ENCODE results near the gene RMRP. TPM values are rescaled to one million over a fixed set of nuclear protein-coding genes. Genes with fewer than 3 reads are reported as not detected.
"Not testable (repeated sequence)": the region's sequence is repeated elsewhere in the genome, so short reads cannot be mapped to it uniquely, and the experiment has no call there.

RMRP gene
- polyA plus RNA-seq, 1 of the 3 experiments (the other 2 are of a cell fraction), result 64.9 TPM

DNA sequence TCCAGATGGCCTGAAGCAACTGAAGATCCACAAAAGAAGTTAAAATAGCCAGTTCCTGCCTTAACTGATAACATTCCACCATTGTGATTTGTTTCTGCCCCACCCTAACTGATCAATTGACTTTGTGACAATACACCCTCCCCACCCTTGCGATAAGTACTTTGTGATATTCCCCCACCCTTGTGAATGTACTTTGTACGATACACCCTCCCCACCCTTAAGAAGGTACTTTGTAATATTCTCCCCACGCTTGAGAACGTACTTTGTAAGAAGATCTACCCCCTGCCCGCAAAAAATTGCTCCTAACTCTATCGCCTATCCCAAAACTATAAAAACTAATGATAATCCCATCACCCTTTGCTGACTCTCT, 21.0 kb downstream of the RMRP start:
- H3K4me3 ChIP-seq (ENCODE audit: low read depth in 2 of 2, low read length in 1 of 2); H3K4me1 ChIP-seq (ENCODE audit: control insufficient read depth in 1 of 2, insufficient read depth in 2 of 2, low read depth in 1 of 2, low read length in 1 of 2); POLR2A ChIA-PET; H3K9me2 ChIP-seq; H3K9ac ChIP-seq; H3K79me2 ChIP-seq (ENCODE audit: insufficient read depth); H2AFZ ChIP-seq (ENCODE audit: low read depth); DNase-seq; H3K9me3 ChIP-seq; H3F3A ChIP-seq (replicated peaks; ENCODE audit: insufficient read depth); H3K36me3 ChIP-seq (replicated peaks in 1 of 2; ENCODE audit: control insufficient read depth in 1 of 2, insufficient read depth in 2 of 2, low read length in 1 of 2); H3K27ac ChIP-seq (ENCODE audit: low read depth in 2 of 2, low read length in 1 of 2); H4K20me1 ChIP-seq (ENCODE audit: insufficient read depth); H3K4me2 ChIP-seq; H3K27me3 ChIP-seq (ENCODE audit: insufficient read depth): not testable (repeated sequence)
- 94% methylated on average over 6 of the region's 6 CpGs for WGBS (ENCODE audit: low lambda C conversion rate)
- CTCF ChIA-PET, result interaction anchor here (1.6 to 2.7 kb wide), 3 partner anchors 9 to 25 kb away, joined by 7 to 9 read pairs (median 8); no protein-coding TSS in a partner anchor

DNA sequence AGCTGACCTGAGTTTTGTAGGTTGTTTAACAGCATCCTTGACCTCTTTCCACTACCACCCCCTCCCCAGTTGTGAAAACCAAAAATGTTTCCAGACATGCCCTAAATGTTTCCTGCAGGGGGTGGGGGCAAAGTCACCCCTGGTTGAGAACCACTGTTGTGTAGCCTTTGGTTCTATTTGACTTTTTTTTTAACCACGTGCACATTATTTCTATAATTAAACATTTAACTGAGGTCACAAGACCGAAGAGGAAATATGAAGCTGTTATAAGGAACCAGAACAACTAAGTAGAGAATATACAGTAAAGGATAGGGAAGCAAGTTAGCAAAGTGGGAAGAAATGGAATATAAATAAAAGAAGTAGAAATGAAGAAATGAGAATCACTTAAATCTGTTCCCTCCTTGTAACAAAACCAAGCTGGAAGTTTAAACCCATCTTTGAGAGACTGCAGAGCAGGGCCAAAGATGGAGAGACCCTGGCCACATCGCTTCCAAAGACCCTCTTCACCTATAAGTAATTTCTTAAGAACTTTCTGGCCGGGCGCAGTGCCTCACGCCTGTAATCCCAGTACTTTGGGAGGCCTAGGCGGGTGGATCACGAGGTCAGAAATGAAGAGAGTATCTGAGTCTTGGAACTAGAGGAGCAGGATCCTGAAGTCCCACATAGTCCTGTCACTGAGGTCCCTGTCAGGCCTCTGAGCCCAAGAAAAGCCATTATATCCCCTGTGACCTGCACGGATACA, 21.5 kb downstream of the RMRP start:
- CTCF ChIA-PET, result interaction anchor here (1.6 to 2.7 kb wide), 3 partner anchors 10 to 24 kb away, joined by 7 to 9 read pairs (median 8); no protein-coding TSS in a partner anchor
- no peak for DNase-seq
- no peaks in the 10 kb centered on the region for H3K9me3 ChIP-seq
- no peak overlapping the region for H3K27ac ChIP-seq (ENCODE audit: low read depth in 2 of 2, low read length in 1 of 2)
- no peaks in the 10 kb centered on the region for H3K36me3 ChIP-seq (replicated peaks in 1 of 2; ENCODE audit: control insufficient read depth in 1 of 2, insufficient read depth in 2 of 2, low read length in 1 of 2)
- no peaks in the 10 kb centered on the region for H3F3A ChIP-seq (replicated peaks; ENCODE audit: insufficient read depth)
- H3K9me2 ChIP-seq, result no peaks in the 10 kb centered on the region
- H4K20me1 ChIP-seq (ENCODE audit: insufficient read depth), result no peaks in the 10 kb centered on the region
- no peak overlapping the region for H3K4me3 ChIP-seq (ENCODE audit: low read depth in 2 of 2, low read length in 1 of 2)
- no peak overlapping the region for H3K4me2 ChIP-seq
- no peak overlapping the region for H2AFZ ChIP-seq (ENCODE audit: low read depth)
- no peaks in the 10 kb centered on the region for H3K27me3 ChIP-seq (ENCODE audit: insufficient read depth)
- no peaks in the 10 kb centered on the region for H3K79me2 ChIP-seq (ENCODE audit: insufficient read depth)
- no peak overlapping the region for H3K9ac ChIP-seq
- POLR2A ChIA-PET, result no interaction called here
- TF ChIP-seq, protein P1, sequence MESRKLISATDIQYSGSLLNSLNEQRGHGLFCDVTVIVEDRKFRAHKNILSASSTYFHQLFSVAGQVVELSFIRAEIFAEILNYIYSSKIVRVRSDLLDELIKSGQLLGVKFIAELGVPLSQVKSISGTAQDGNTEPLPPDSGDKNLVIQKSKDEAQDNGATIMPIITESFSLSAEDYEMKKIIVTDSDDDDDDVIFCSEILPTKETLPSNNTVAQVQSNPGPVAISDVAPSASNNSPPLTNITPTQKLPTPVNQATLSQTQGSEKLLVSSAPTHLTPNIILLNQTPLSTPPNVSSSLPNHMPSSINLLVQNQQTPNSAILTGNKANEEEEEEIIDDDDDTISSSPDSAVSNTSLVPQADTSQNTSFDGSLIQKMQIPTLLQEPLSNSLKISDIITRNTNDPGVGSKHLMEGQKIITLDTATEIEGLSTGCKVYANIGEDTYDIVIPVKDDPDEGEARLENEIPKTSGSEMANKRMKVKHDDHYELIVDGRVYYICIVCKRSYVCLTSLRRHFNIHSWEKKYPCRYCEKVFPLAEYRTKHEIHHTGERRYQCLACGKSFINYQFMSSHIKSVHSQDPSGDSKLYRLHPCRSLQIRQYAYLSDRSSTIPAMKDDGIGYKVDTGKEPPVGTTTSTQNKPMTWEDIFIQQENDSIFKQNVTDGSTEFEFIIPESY (IDR thresholded peaks at IDR 0.05; ENCODE audit: borderline replicate concordance, low read depth), result no peak
- TF ChIP-seq EZH2phosphoT487 (IDR thresholded peaks at IDR 0.05; ENCODE audit: borderline replicate concordance, low read depth) (no peak), SIN3A (IDR thresholded peaks at IDR 0.05; ENCODE audit: borderline replicate concordance, low read depth, low read length) (no peak), REST (IDR thresholded peaks at IDR 0.05; ENCODE audit: low read depth, low read length) (no peak), ELF1 (IDR thresholded peaks at IDR 0.05) (no peak), FOXM1 (IDR thresholded peaks at IDR 0.05; ENCODE audit: low read depth) (no peak), TAF1 (IDR thresholded peaks at IDR 0.05; ENCODE audit: borderline replicate concordance, low read depth, low read length) (no peak), TCF12 (IDR thresholded peaks at IDR 0.05) (no peak), GATA2 (CRISPR knock-in tag; IDR thresholded peaks at IDR 0.05) (no peak), NFIC (IDR thresholded peaks at IDR 0.05; ENCODE audit: borderline replicate concordance) (no peak)
- TF ChIP-seq, protein P2, sequence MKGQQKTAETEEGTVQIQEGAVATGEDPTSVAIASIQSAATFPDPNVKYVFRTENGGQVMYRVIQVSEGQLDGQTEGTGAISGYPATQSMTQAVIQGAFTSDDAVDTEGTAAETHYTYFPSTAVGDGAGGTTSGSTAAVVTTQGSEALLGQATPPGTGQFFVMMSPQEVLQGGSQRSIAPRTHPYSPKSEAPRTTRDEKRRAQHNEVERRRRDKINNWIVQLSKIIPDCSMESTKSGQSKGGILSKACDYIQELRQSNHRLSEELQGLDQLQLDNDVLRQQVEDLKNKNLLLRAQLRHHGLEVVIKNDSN (IDR thresholded peaks at IDR 0.05; ENCODE audit: borderline replicate concordance, low read depth), result no peak
- TF ChIP-seq, protein P3, sequence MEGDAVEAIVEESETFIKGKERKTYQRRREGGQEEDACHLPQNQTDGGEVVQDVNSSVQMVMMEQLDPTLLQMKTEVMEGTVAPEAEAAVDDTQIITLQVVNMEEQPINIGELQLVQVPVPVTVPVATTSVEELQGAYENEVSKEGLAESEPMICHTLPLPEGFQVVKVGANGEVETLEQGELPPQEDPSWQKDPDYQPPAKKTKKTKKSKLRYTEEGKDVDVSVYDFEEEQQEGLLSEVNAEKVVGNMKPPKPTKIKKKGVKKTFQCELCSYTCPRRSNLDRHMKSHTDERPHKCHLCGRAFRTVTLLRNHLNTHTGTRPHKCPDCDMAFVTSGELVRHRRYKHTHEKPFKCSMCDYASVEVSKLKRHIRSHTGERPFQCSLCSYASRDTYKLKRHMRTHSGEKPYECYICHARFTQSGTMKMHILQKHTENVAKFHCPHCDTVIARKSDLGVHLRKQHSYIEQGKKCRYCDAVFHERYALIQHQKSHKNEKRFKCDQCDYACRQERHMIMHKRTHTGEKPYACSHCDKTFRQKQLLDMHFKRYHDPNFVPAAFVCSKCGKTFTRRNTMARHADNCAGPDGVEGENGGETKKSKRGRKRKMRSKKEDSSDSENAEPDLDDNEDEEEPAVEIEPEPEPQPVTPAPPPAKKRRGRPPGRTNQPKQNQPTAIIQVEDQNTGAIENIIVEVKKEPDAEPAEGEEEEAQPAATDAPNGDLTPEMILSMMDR (IDR thresholded peaks at IDR 0.05), result no peak
- 83% methylated on average over 9 of the region's 9 CpGs for WGBS (ENCODE audit: low lambda C conversion rate)
- no peaks in the 10 kb centered on the region for H3K4me1 ChIP-seq (ENCODE audit: control insufficient read depth in 1 of 2, insufficient read depth in 2 of 2, low read depth in 1 of 2, low read length in 1 of 2)
